HepG2 (cell line): ENCODE results near the gene TAS2R60. TPM values are rescaled to one million over a fixed set of nuclear protein-coding genes. Genes with fewer than 3 reads are reported as not detected.

Source experiments
- CHD4 ChIP-seq: fragments of 200-600 bp; sonication (generic); IDR thresholded peaks from 2 replicates; pipeline ENCODE4 v1.7.0; 2017; ENCODE audit warnings: mild to moderate bottlenecking, low read length, borderline replicate concordance
- FIP1L1 ChIP-seq: fragments of 200-400 bp; formaldehyde crosslinking; IDR thresholded peaks from 2 replicates; pipeline ENCODE4 v1.6.1; 2018; ENCODE audit warnings: low read depth, mild to moderate bottlenecking, low read length, moderate library complexity, borderline replicate concordance; ENCODE audit not compliant: insufficient read depth
- FOXP1 ChIP-seq, 2 experiments: fragments of 450-650 bp in 1 of 2; IDR thresholded peaks; 2 replicates each; pipeline ENCODE4 v1.6.1; 2017 to 2018; ENCODE audit warnings: antibody characterized with exemption in 1 of 2
- SNAPC4 ChIP-seq: sonication (generic); formaldehyde crosslinking; IDR thresholded peaks from 2 replicates; pipeline ENCODE4 v1.4.0; 2020; ENCODE audit warnings: mild to moderate bottlenecking, missing genetic modification reagents
- SRY ChIP-seq: sonication (generic); formaldehyde crosslinking; IDR thresholded peaks from 2 replicates; pipeline ENCODE4 v1.8.0; 2022; ENCODE audit warnings: mild to moderate bottlenecking, missing genetic modification reagents
- XBP1 ChIP-seq: sonication (generic); formaldehyde crosslinking; IDR thresholded peaks from 2 replicates; pipeline ENCODE4 v1.5.0; 2020; ENCODE audit warnings: missing genetic modification reagents
- ZBTB20 ChIP-seq: sonication (generic); formaldehyde crosslinking; IDR thresholded peaks from 2 replicates; pipeline ENCODE4 v1.8.1; 2023; ENCODE audit warnings: missing genetic modification reagents, low read depth, mild to moderate bottlenecking, borderline replicate concordance
- ZNF264 ChIP-seq: sonication (generic); formaldehyde crosslinking; IDR thresholded peaks from 2 replicates; pipeline ENCODE4 v1.4.0; 2020; ENCODE audit warnings: missing genetic modification reagents
- ZNF550 ChIP-seq: sonication (generic); formaldehyde crosslinking; IDR thresholded peaks from 2 replicates; pipeline ENCODE4 v1.4.0; 2020; ENCODE audit warnings: mild to moderate bottlenecking, missing genetic modification reagents, borderline replicate concordance
- polyA plus RNA-seq, 8 experiments: library from polyadenylated mRNA; depleted of rRNA in 3 of 8; stranded (reverse) in 7 of 8; unstranded in 1 of 8; fragments of >200 nt; fragmentation: Illumina TruSeq in 4 of 8; extraction: Trizol in 4 of 8; gene quantifications; 2 replicates each; pipeline versions ENCODE4 v1.2.1 to v1.2.3, GENCODE V29; 2011 to 2016; ENCODE audit warnings: low read depth in 4 of 8, missing spikeins in 1 of 8, mixed read lengths in 1 of 8; ENCODE audit not compliant: insufficient read depth in 1 of 8
- total RNA-seq, 5 experiments: library from RNA; depleted of rRNA; stranded (reverse); fragments of >200 nt; fragmentation: Illumina TruSeq; extraction: Trizol; gene quantifications; 2 replicates each; pipeline ENCODE4 v1.2.3, GENCODE V29; 2016; ENCODE audit warnings: low read depth in 1 of 5
- TF ChIP-seq, protein P1 (sequence below): sonication (generic); formaldehyde crosslinking; IDR thresholded peaks from 2 replicates; pipeline ENCODE4 v1.4.0; 2020; ENCODE audit warnings: missing genetic modification reagents
- TF ChIP-seq, protein P2 (sequence below): IDR thresholded peaks from 2 replicates; pipeline ENCODE4 v1.6.1; 2016; ENCODE audit warnings: low read depth, control low read depth
- TF ChIP-seq, protein P3 (sequence below): sonication (generic); formaldehyde crosslinking; IDR thresholded peaks from 2 replicates; pipeline ENCODE4 v1.8.1; 2023; ENCODE audit warnings: missing genetic modification reagents, mild to moderate bottlenecking, borderline replicate concordance
- TF ChIP-seq, protein P4 (sequence below), 2 experiments: sonication (generic) in 1 of 2; formaldehyde crosslinking in 1 of 2; IDR thresholded peaks; 2 replicates each; pipeline versions ENCODE4 v1.5.1 to v1.6.1; 2011 to 2020; ENCODE audit warnings: borderline replicate concordance in 1 of 2, low read depth in 1 of 2, low read length in 1 of 2, mild to moderate bottlenecking in 1 of 2, missing genetic modification reagents in 1 of 2, moderate library complexity in 1 of 2

The TAS2R60 gene
- total and polyA plus RNA-seq, 2 of the 13 experiments (the other 11 are each of a cell fraction or from before 2014, with no cell fraction given) = not detected

- TF ChIP-seq, protein P1, sequence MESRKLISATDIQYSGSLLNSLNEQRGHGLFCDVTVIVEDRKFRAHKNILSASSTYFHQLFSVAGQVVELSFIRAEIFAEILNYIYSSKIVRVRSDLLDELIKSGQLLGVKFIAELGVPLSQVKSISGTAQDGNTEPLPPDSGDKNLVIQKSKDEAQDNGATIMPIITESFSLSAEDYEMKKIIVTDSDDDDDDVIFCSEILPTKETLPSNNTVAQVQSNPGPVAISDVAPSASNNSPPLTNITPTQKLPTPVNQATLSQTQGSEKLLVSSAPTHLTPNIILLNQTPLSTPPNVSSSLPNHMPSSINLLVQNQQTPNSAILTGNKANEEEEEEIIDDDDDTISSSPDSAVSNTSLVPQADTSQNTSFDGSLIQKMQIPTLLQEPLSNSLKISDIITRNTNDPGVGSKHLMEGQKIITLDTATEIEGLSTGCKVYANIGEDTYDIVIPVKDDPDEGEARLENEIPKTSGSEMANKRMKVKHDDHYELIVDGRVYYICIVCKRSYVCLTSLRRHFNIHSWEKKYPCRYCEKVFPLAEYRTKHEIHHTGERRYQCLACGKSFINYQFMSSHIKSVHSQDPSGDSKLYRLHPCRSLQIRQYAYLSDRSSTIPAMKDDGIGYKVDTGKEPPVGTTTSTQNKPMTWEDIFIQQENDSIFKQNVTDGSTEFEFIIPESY (CRISPR knock-in tag) = no peak
- TF ChIP-seq CHD4 (no peak), ZNF550 (CRISPR knock-in tag) (0 out of 2 replicates have a peak, but pooled peaks have one; percentile 14), SNAPC4 (CRISPR knock-in tag) (no peak), FIP1L1 (no peak), SRY (CRISPR knock-in tag) (0 out of 2 replicates have a peak, but pooled peaks have one; percentile 37), ZNF264 (CRISPR knock-in tag) (peak; percentile 60; the same call in 1 of the 2 replicates), ZBTB20 (CRISPR knock-in tag) (peak; percentile 74; the same call in 1 of the 2 replicates), FOXP1 (IDR thresholded peaks at IDR 0.05) (no peak), FOXP1 (CRISPR knock-in tag; IDR thresholded peaks at IDR 0.05) (peak; percentile 32; the same call in 1 of the 2 replicates), XBP1 (CRISPR knock-in tag) (no peak)
- TF ChIP-seq, protein P2, sequence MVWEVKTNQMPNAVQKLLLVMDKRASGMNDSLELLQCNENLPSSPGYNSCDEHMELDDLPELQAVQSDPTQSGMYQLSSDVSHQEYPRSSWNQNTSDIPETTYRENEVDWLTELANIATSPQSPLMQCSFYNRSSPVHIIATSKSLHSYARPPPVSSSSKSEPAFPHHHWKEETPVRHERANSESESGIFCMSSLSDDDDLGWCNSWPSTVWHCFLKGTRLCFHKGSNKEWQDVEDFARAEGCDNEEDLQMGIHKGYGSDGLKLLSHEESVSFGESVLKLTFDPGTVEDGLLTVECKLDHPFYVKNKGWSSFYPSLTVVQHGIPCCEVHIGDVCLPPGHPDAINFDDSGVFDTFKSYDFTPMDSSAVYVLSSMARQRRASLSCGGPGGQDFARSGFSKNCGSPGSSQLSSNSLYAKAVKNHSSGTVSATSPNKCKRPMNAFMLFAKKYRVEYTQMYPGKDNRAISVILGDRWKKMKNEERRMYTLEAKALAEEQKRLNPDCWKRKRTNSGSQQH (CRISPR knock-in tag) = no peak
- TF ChIP-seq, protein P3, sequence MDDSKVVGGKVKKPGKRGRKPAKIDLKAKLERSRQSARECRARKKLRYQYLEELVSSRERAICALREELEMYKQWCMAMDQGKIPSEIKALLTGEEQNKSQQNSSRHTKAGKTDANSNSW (CRISPR knock-in tag) = no peak
- TF ChIP-seq, protein P4, sequence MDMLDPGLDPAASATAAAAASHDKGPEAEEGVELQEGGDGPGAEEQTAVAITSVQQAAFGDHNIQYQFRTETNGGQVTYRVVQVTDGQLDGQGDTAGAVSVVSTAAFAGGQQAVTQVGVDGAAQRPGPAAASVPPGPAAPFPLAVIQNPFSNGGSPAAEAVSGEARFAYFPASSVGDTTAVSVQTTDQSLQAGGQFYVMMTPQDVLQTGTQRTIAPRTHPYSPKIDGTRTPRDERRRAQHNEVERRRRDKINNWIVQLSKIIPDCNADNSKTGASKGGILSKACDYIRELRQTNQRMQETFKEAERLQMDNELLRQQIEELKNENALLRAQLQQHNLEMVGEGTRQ (IDR thresholded peaks at IDR 0.05; ENCODE audit: low read depth, low read length) = no peak
- TF ChIP-seq, protein P4 (CRISPR knock-in tag; IDR thresholded peaks at IDR 0.05; ENCODE audit: borderline replicate concordance) = no peak
These were observed 47.8 kb upstream of the TAS2R60 start (continued) for GRCh38 chr7:143395187-143396149.
